NCI-H1105 treated with DMSO at 0.1 percent for 48 hours (cell line): ENCODE measurements around the gene LIPT2.
"Not testable (repeated sequence)": the region's sequence is repeated elsewhere in the genome, so short reads cannot be mapped to it uniquely, and the experiment has no call there.

Source experiments
- DNase-seq: peaks from one replicate; lab custom pipeline; 2025; lab: John Stamatoyannopoulos, UW

LIPT2 gene

GRCh38 chr11:74492974-74493790 lies at the start of gene LIPT2:
Gene LIPT2 (minus strand): TSS chr11:74493724. CDS start chr11:74493703, 21 bp downstream.
- peak; percentile 96 for DNase-seq

- DNase-seq: no peak
Measured at GRCh38 chr11:74541466-74541865, 47.9 kb upstream of the LIPT2 start.

- DNase-seq: no peak
Measured at GRCh38 chr11:74540270-74540669, 46.7 kb upstream of the LIPT2 start.

- no peak for DNase-seq
Measured at GRCh38 chr11:74538680-74539079, 45.2 kb upstream of the LIPT2 start.

- DNase-seq: no peak
Measured at GRCh38 chr11:74535371-74536160, 42.0 kb upstream of the LIPT2 start.

GRCh38 chr11:74534946-74535275 lies 41.4 kb upstream of the LIPT2 start:
- DNase-seq: not testable (repeated sequence)

GRCh38 chr11:74534216-74534945 lies 40.9 kb upstream of the LIPT2 start:
- DNase-seq: no peak

- DNase-seq: no peak
Measured at GRCh38 chr11:74533421-74533820, 39.9 kb upstream of the LIPT2 start.

GRCh38 chr11:74532501-74533246 lies 39.1 kb upstream of the LIPT2 start:
- DNase-seq: no peak

GRCh38 chr11:74524978-74525377 lies 31.5 kb upstream of the LIPT2 start:
- DNase-seq: no peak

- no peak for DNase-seq
Measured at GRCh38 chr11:74524501-74524900, 31.0 kb upstream of the LIPT2 start.

- DNase-seq: no peak
Measured at GRCh38 chr11:74522776-74523175, 29.3 kb upstream of the LIPT2 start.

GRCh38 chr11:74521666-74522252 lies 28.2 kb upstream of the LIPT2 start:
- no peak for DNase-seq

- DNase-seq: no peak
Measured at GRCh38 chr11:74520927-74521665, 27.6 kb upstream of the LIPT2 start.

GRCh38 chr11:74520316-74520715 lies 26.8 kb upstream of the LIPT2 start:
- no peak for DNase-seq

- DNase-seq: no peak
Measured at GRCh38 chr11:74519710-74520109, 26.2 kb upstream of the LIPT2 start.

- DNase-seq: not testable (repeated sequence)
Measured at GRCh38 chr11:74517592-74517991, 24.1 kb upstream of the LIPT2 start.

GRCh38 chr11:74507582-74507981 lies 14.1 kb upstream of the LIPT2 start:
- DNase-seq: no peak

GRCh38 chr11:74506823-74507222 lies 13.3 kb upstream of the LIPT2 start:
- no peak for DNase-seq

- DNase-seq: no peak
Measured at GRCh38 chr11:74505911-74506310, 12.4 kb upstream of the LIPT2 start.
